Measurements from ENCODE around the gene MALAT1. TPM values are rescaled to one million over a fixed set of nuclear protein-coding genes. Genes with fewer than 3 reads are reported as not detected.

Gene MALAT1
- total and polyA plus RNA-seq, 10 of the 15 experiments (the other 5 are each of a cell fraction or from before 2014, with no cell fraction given) = 448 to 8,160 (median 2,019) TPM

DNA sequence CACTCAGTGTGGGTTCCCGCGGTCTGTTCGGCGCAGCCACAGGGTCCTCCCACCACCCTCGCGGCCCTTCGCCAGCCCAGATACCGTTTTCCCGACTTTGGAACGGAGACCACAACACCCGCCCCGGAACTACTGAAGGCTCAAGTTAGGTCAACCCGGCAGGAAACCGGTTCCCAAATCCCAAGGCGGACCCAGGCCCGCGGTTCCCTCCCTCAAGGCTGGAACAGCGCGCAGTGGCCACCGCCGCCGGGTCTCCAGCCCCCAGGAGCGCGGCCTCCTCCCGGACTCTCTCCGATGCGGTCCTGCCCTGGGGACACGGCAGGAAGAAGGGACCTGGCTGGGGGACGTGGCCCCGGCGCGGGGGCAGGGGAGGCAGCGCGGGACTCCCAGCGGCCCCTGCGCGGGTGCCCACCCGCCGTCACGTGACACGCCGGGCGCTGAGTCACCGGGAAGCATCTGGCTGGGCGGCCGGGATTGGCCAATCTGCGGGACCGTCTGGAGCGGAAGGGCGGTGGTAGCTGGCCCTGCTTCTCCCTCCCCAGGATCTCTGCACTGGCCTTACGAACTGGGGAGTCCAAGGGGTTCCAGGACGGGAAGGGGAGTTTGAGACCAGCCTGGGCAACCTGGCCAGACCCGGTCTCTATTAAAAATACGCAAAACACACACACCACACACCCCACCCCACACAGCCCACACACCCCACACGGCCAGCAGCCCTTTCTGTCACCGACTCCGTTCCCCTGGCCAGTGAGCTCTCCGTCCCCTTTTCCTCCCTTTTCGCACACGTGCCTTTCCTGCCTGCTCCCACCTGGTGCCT lies 21.5 kb upstream of the MALAT1 start (continued):
- TF ChIP-seq, protein P1, sequence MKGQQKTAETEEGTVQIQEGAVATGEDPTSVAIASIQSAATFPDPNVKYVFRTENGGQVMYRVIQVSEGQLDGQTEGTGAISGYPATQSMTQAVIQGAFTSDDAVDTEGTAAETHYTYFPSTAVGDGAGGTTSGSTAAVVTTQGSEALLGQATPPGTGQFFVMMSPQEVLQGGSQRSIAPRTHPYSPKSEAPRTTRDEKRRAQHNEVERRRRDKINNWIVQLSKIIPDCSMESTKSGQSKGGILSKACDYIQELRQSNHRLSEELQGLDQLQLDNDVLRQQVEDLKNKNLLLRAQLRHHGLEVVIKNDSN (IDR thresholded peaks at IDR 0.05; ENCODE audit: borderline replicate concordance, extremely low read length, insufficient read depth, low read depth, low read length) = peak; percentile 99
- peak; percentile 78; the same call in 1 of the 2 replicates for TF ChIP-seq LARP7 (IDR thresholded peaks at IDR 0.05)
- TF ChIP-seq SMAD5 (IDR thresholded peaks at IDR 0.05; ENCODE audit: low read depth) = peak; percentile 78
- no peak for TF ChIP-seq ZNF622 (IDR thresholded peaks at IDR 0.05)
- TF ChIP-seq EED (IDR thresholded peaks at IDR 0.05; ENCODE audit: low read depth) = peak; percentile 67; the same call in 1 of the 2 replicates
- TF ChIP-seq, protein P2, sequence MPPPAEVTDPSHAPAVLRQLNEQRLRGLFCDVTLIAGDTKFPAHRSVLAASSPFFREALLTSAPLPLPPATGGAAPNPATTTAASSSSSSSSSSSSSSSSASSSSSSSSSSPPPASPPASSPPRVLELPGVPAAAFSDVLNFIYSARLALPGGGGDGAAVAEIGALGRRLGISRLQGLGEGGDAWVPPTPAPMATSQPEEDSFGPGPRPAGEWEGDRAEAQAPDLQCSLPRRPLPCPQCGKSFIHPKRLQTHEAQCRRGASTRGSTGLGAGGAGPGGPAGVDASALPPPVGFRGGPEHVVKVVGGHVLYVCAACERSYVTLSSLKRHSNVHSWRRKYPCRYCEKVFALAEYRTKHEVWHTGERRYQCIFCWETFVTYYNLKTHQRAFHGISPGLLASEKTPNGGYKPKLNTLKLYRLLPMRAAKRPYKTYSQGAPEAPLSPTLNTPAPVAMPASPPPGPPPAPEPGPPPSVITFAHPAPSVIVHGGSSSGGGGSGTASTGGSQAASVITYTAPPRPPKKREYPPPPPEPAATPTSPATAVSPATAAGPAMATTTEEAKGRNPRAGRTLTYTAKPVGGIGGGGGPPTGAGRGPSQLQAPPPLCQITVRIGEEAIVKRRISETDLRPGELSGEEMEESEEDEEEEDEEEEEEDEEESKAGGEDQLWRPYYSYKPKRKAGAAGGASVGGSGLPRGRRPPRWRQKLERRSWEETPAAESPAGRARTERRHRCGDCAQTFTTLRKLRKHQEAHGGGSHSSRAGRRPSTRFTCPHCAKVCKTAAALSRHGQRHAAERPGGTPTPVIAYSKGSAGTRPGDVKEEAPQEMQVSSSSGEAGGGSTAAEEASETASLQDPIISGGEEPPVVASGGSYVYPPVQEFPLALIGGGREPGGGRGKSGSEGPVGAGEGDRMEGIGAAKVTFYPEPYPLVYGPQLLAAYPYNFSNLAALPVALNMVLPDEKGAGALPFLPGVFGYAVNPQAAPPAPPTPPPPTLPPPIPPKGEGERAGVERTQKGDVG (CRISPR knock-in tag; IDR thresholded peaks at IDR 0.05) = peak; percentile 87; the same call in 1 of the 2 replicates
- peak; percentile 91 for TF ChIP-seq POLR2A (IDR thresholded peaks at IDR 0.05; ENCODE audit: low read depth, low read length)
- TF ChIP-seq, protein P3, sequence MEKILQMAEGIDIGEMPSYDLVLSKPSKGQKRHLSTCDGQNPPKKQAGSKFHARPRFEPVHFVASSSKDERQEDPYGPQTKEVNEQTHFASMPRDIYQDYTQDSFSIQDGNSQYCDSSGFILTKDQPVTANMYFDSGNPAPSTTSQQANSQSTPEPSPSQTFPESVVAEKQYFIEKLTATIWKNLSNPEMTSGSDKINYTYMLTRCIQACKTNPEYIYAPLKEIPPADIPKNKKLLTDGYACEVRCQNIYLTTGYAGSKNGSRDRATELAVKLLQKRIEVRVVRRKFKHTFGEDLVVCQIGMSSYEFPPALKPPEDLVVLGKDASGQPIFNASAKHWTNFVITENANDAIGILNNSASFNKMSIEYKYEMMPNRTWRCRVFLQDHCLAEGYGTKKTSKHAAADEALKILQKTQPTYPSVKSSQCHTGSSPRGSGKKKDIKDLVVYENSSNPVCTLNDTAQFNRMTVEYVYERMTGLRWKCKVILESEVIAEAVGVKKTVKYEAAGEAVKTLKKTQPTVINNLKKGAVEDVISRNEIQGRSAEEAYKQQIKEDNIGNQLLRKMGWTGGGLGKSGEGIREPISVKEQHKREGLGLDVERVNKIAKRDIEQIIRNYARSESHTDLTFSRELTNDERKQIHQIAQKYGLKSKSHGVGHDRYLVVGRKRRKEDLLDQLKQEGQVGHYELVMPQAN (conservative IDR thresholded peaks at IDR 0.05) = 0 out of 2 replicates have a peak, but pooled peaks have one; percentile 31
- TF ChIP-seq NR2C2 (IDR thresholded peaks at IDR 0.05; ENCODE audit: borderline replicate concordance, control insufficient read depth, insufficient read length, low read depth) = no peak
- TF ChIP-seq, protein P4, sequence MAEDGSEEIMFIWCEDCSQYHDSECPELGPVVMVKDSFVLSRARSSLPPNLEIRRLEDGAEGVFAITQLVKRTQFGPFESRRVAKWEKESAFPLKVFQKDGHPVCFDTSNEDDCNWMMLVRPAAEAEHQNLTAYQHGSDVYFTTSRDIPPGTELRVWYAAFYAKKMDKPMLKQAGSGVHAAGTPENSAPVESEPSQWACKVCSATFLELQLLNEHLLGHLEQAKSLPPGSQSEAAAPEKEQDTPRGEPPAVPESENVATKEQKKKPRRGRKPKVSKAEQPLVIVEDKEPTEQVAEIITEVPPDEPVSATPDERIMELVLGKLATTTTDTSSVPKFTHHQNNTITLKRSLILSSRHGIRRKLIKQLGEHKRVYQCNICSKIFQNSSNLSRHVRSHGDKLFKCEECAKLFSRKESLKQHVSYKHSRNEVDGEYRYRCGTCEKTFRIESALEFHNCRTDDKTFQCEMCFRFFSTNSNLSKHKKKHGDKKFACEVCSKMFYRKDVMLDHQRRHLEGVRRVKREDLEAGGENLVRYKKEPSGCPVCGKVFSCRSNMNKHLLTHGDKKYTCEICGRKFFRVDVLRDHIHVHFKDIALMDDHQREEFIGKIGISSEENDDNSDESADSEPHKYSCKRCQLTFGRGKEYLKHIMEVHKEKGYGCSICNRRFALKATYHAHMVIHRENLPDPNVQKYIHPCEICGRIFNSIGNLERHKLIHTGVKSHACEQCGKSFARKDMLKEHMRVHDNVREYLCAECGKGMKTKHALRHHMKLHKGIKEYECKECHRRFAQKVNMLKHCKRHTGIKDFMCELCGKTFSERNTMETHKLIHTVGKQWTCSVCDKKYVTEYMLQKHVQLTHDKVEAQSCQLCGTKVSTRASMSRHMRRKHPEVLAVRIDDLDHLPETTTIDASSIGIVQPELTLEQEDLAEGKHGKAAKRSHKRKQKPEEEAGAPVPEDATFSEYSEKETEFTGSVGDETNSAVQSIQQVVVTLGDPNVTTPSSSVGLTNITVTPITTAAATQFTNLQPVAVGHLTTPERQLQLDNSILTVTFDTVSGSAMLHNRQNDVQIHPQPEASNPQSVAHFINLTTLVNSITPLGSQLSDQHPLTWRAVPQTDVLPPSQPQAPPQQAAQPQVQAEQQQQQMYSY (CRISPR knock-in tag; IDR thresholded peaks at IDR 0.05) = peak; percentile 88
- TF ChIP-seq IKZF2 (IDR thresholded peaks at IDR 0.05) = peak; percentile 78
- no peak for TF ChIP-seq STAT1 (conservative IDR thresholded peaks at IDR 0.05)
- TF ChIP-seq, protein P5, sequence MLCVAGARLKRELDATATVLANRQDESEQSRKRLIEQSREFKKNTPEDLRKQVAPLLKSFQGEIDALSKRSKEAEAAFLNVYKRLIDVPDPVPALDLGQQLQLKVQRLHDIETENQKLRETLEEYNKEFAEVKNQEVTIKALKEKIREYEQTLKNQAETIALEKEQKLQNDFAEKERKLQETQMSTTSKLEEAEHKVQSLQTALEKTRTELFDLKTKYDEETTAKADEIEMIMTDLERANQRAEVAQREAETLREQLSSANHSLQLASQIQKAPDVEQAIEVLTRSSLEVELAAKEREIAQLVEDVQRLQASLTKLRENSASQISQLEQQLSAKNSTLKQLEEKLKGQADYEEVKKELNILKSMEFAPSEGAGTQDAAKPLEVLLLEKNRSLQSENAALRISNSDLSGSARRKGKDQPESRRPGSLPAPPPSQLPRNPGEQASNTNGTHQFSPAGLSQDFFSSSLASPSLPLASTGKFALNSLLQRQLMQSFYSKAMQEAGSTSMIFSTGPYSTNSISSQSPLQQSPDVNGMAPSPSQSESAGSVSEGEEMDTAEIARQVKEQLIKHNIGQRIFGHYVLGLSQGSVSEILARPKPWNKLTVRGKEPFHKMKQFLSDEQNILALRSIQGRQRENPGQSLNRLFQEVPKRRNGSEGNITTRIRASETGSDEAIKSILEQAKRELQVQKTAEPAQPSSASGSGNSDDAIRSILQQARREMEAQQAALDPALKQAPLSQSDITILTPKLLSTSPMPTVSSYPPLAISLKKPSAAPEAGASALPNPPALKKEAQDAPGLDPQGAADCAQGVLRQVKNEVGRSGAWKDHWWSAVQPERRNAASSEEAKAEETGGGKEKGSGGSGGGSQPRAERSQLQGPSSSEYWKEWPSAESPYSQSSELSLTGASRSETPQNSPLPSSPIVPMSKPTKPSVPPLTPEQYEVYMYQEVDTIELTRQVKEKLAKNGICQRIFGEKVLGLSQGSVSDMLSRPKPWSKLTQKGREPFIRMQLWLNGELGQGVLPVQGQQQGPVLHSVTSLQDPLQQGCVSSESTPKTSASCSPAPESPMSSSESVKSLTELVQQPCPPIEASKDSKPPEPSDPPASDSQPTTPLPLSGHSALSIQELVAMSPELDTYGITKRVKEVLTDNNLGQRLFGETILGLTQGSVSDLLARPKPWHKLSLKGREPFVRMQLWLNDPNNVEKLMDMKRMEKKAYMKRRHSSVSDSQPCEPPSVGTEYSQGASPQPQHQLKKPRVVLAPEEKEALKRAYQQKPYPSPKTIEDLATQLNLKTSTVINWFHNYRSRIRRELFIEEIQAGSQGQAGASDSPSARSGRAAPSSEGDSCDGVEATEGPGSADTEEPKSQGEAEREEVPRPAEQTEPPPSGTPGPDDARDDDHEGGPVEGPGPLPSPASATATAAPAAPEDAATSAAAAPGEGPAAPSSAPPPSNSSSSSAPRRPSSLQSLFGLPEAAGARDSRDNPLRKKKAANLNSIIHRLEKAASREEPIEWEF (IDR thresholded peaks at IDR 0.05; ENCODE audit: insufficient replicate concordance, low read depth, low read length) = no peak

All from GM12878 (cell line).